Activated CD4-positive, alpha-beta T cell treated with anti-CD3 and anti-CD28 coated beads, Interleukin-2, amount 10 ng/mL, durations not matched to agents 7 days and 5 days (primary cell): ENCODE results near the gene SOX12. TPM values are rescaled to one million over a fixed set of nuclear protein-coding genes. Genes with fewer than 3 reads are reported as not detected.
"Not testable (repeated sequence)": the region's sequence is repeated elsewhere in the genome, so short reads cannot be mapped to it uniquely, and the experiment has no call there.

Source experiments
- CTCF ChIA-PET: fragments of 350-600 bp; sonication (Branson Sonifier 250); formaldehyde crosslinking; loops from one replicate; lab custom pipeline; 2021; ENCODE audit warnings: antibody characterized with exemption; lab: Charles Lee
- POLR2A ChIA-PET: fragments of 350-600 bp; sonication (Branson Sonifier 250); formaldehyde crosslinking; loops from one replicate; lab custom pipeline; 2021; ENCODE audit warnings: antibody characterized with exemption; lab: Charles Lee
- DNase-seq: peaks from one replicate; pipeline ENCODE4 v3.0.0-alpha.2; 2020
- H3K27ac Mint-ChIP-seq: one replicate; pipeline ENCODE4 v1.8.0; 2021; ENCODE audit warnings: mild to moderate bottlenecking, moderate library complexity, mixed read lengths
- H3K27me3 Mint-ChIP-seq: one replicate; pipeline ENCODE4 v1.8.0; 2021; ENCODE audit warnings: mixed read lengths
- H3K36me3 Mint-ChIP-seq: one replicate; pipeline ENCODE4 v1.8.0; 2021; ENCODE audit warnings: low read depth, mixed read lengths
- H3K4me1 Mint-ChIP-seq: one replicate; pipeline ENCODE4 v1.8.0; 2021; ENCODE audit warnings: mixed read lengths
- H3K4me3 Mint-ChIP-seq: one replicate; pipeline ENCODE4 v1.8.0; 2021; ENCODE audit warnings: mild to moderate bottlenecking, moderate library complexity, mixed read lengths
- H3K9me3 Mint-ChIP-seq: one replicate; pipeline ENCODE4 v1.8.0; 2021; ENCODE audit warnings: mixed read lengths
- total RNA-seq, 2 experiments: library from RNA; stranded (reverse); gene quantifications; one replicate each; pipeline ENCODE4 v1.2.3, GENCODE V29; 2021

SOX12 gene
- total RNA-seq, 2 experiments from 2014 or later, result 5.6 to 6.0 TPM

GRCh38 chr20:346640-347316 is 21.4 kb downstream of the SOX12 start, which contains the start of gene NRSN2:
Gene NRSN2, plus strand, starts transcription at chr20:347111. Its CDS starts 2,533 bp downstream, at chr20:349644.
- no peak for DNase-seq
- ChIA-PET POLR2A (no interaction called here), CTCF (interaction anchor here (1.3 to 4.7 kb wide), 3 partner anchors 10 to 299 kb away, joined by 3 to 22 read pairs (median 7); no protein-coding TSS in a partner anchor)
- peaks cover 22% of the 10 kb centered on the region for H3K4me1 Mint-ChIP-seq
- H3K27me3 Mint-ChIP-seq, result peaks cover 12% of the 10 kb centered on the region
- peak within 1 kb of the TSS; percentile 61 for H3K27ac Mint-ChIP-seq
- no peaks in the 10 kb centered on the region for H3K36me3 Mint-ChIP-seq
- H3K4me3 Mint-ChIP-seq, result peak within 1 kb of the TSS; percentile 86
- H3K9me3 Mint-ChIP-seq, result peaks cover 3% of the 10 kb centered on the region

GRCh38 chr20:347317-347639 is 21.9 kb downstream of the SOX12 start:
- H3K27me3 Mint-ChIP-seq, result peaks cover 12% of the 10 kb centered on the region
- POLR2A ChIA-PET, result no interaction called here
- H3K36me3 Mint-ChIP-seq, result no peaks in the 10 kb centered on the region
- H3K27ac Mint-ChIP-seq, result no peak overlapping the region
- H3K4me3 Mint-ChIP-seq, result peak overlapping the region; percentile 86
- H3K9me3 Mint-ChIP-seq, result peaks cover under 1% of the 10 kb centered on the region
- no peak for DNase-seq
- H3K4me1 Mint-ChIP-seq, result peaks cover 27% of the 10 kb centered on the region
- CTCF ChIA-PET, result interaction anchor here (4.7 kb wide), 1 partner anchor 17 kb away, joined by 22 read pairs; no protein-coding TSS in a partner anchor

- H3K9me3 Mint-ChIP-seq, result no peaks in the 10 kb centered on the region
- peak overlapping the region; percentile 86 for H3K4me3 Mint-ChIP-seq
- H3K36me3 Mint-ChIP-seq, result no peaks in the 10 kb centered on the region
- DNase-seq, result peak; percentile 61
- ChIA-PET CTCF (interaction anchor here (4.7 kb wide), 1 partner anchor 17 kb away, joined by 22 read pairs; no protein-coding TSS in a partner anchor), POLR2A (no interaction called here)
- H3K27ac Mint-ChIP-seq, result peak overlapping the region; percentile 75
- H3K4me1 Mint-ChIP-seq, result peaks cover 29% of the 10 kb centered on the region
- H3K27me3 Mint-ChIP-seq, result peaks cover 12% of the 10 kb centered on the region
Measured at GRCh38 chr20:347640-348484, 22.5 kb downstream of the SOX12 start.

GRCh38 chr20:348972-349841 is 23.9 kb downstream of the SOX12 start:
- CTCF ChIA-PET, result interaction anchor here (0.5 kb wide), 1 partner anchor 43 kb away, joined by 4 read pairs; no protein-coding TSS in a partner anchor
- Mint-ChIP-seq H3K27ac (peak overlapping the region; percentile 47), H3K9me3 (no peaks in the 10 kb centered on the region), H3K27me3 (peaks cover 12% of the 10 kb centered on the region), H3K36me3 (no peaks in the 10 kb centered on the region), H3K4me1 (peaks cover 29% of the 10 kb centered on the region), H3K4me3 (no peak overlapping the region)
- DNase-seq, result no peak
- POLR2A ChIA-PET, result no interaction called here

DNA sequence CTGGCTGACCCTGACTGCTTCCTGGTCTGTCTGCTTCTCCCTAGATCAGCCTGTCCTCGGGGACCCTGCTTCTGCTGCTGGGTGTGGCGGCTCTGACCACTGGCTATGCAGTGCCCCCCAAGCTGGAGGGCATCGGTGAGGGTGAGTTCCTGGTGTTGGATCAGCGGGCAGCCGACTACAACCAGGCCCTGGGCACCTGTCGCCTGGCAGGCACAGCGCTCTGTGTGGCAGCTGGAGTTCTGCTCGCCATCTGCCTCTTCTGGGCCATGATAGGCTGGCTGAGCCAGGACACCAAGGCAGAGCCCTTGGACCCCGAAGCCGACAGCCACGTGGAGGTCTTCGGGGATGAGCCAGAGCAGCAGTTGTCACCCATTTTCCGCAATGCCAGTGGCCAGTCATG is 27.8 kb downstream of the SOX12 start:
- no peaks in the 10 kb centered on the region for H3K36me3 Mint-ChIP-seq
- no peaks in the 10 kb centered on the region for H3K9me3 Mint-ChIP-seq
- no peak overlapping the region for H3K27ac Mint-ChIP-seq
- peaks cover 4% of the 10 kb centered on the region for H3K27me3 Mint-ChIP-seq
- no peak overlapping the region for H3K4me3 Mint-ChIP-seq
- ChIA-PET CTCF (interaction anchor here (0.7 to 2.2 kb wide), 5 partner anchors 8 to 292 kb away, joined by 3 to 13 read pairs (median 4); no protein-coding TSS in a partner anchor), POLR2A (no interaction called here)
- H3K4me1 Mint-ChIP-seq, result peaks cover 25% of the 10 kb centered on the region
- no peak for DNase-seq

- CTCF ChIA-PET, result interaction anchor here (0.5 to 2.2 kb wide), 31 partner anchors 9 to 310 kb away, joined by 3 to 18 read pairs (median 4); partner anchors contain the start of gene TBC1D20
Measured at GRCh38 chr20:354298-354977, 29.1 kb downstream of the SOX12 start.

GRCh38 chr20:356154-356553 is 30.8 kb downstream of the SOX12 start:
- H3K36me3 Mint-ChIP-seq, H3K27ac Mint-ChIP-seq, POLR2A ChIA-PET, H3K27me3 Mint-ChIP-seq, H3K4me3 Mint-ChIP-seq, DNase-seq, H3K9me3 Mint-ChIP-seq: not testable (repeated sequence)
- CTCF ChIA-PET, result interaction anchor here (0.6 to 1.8 kb wide), 6 partner anchors 11 to 476 kb away, joined by 3 to 8 read pairs (median 3); no protein-coding TSS in a partner anchor
- peaks cover 18% of the 10 kb centered on the region for H3K4me1 Mint-ChIP-seq

More at GRCh38 chr20:354298-354977, 29.1 kb downstream of the SOX12 start:
- H3K4me1 Mint-ChIP-seq, result peaks cover 18% of the 10 kb centered on the region
- H3K36me3 Mint-ChIP-seq, result no peaks in the 10 kb centered on the region
- H3K4me3 Mint-ChIP-seq, result no peak overlapping the region
- peak; percentile 83 for DNase-seq
- H3K9me3 Mint-ChIP-seq, result no peaks in the 10 kb centered on the region
- peak overlapping the region; percentile 13 for H3K27ac Mint-ChIP-seq
- POLR2A ChIA-PET, result no interaction called here
- no peaks in the 10 kb centered on the region for H3K27me3 Mint-ChIP-seq

- ChIA-PET CTCF (interaction anchor here (1.1 kb wide), 1 partner anchor 118 kb away, joined by 3 read pairs; no protein-coding TSS in a partner anchor), POLR2A (no interaction called here)
- no peaks in the 10 kb centered on the region for H3K27me3 Mint-ChIP-seq
- H3K4me1 Mint-ChIP-seq, result peaks cover 15% of the 10 kb centered on the region
- DNase-seq, result no peak
- no peaks in the 10 kb centered on the region for H3K9me3 Mint-ChIP-seq
- no peak overlapping the region for H3K27ac Mint-ChIP-seq
- H3K4me3 Mint-ChIP-seq, result no peak overlapping the region
- no peaks in the 10 kb centered on the region for H3K36me3 Mint-ChIP-seq
Measured at GRCh38 chr20:356745-357144, 31.4 kb downstream of the SOX12 start.

DNA sequence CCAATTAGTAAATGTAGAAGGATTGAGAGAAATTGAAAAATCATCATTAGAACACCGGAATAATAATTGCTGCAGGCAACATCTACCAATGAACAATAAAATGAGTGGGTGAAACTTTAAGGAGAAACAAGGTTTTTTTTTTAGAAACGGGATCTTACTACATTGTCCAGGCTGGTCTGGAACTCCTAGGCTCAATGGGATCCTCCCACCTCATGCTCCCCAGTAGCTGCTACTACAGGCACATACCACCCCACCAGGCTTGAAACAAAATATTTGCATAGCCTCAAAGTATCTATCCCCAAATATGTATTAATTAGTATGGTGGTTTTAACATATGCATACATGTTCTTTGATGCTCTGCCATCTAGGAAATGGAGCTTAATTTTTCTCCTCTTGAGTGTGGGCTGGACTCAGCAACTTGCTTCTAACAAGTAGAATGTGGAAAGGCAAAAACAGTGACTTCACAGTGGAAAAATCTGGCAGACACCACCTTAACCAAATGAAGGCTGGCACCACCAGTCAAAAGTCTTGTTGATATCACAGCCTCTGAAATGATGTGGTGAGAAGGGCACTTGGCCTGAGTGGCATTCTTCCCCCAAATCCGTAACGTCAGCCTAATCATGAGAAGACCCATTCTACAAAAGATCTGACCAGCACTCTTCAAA is 33.7 kb downstream of the SOX12 start:
- ChIA-PET POLR2A (no interaction called here), CTCF (interaction anchor here (1.1 kb wide), 1 partner anchor 13 kb away, joined by 3 read pairs; no protein-coding TSS in a partner anchor)

DNA sequence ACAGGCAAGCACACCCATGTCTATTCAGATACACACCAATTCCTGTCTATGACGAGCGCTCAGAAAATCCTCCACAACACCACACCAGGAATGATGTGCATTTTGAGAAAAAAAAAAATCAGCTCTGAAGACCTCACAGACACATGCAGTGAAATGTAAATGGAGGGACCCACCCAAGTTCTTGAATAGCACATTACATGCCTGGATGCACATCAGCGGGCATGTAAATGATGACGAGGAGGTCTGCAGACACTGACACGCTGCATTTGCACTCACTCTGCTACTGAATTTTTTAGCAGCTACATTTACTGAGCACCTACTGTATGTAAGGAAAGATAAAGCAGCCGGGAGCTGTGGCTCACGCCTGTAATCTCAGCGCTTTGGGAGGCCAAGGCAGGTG is 36.2 kb downstream of the SOX12 start:
- Mint-ChIP-seq H3K4me1 (peaks cover 32% of the 10 kb centered on the region), H3K36me3 (no peaks in the 10 kb centered on the region), H3K27me3 (no peaks in the 10 kb centered on the region), H3K4me3 (no peak overlapping the region), H3K27ac (peak overlapping the region; percentile 9), H3K9me3 (no peaks in the 10 kb centered on the region)
- DNase-seq, result no peak
- CTCF ChIA-PET, result interaction anchor here (0.6 to 1.8 kb wide), 4 partner anchors 10 to 75 kb away, joined by 3 to 6 read pairs (median 4); no protein-coding TSS in a partner anchor
- POLR2A ChIA-PET, result interaction anchor here (1.4 kb wide), 1 partner anchor 19 kb away, joined by 4 read pairs; the partner anchor contains the start of gene TRIB3

More for the DNA sequence above, 33.7 kb downstream of the SOX12 start:
- Mint-ChIP-seq H3K9me3 (no peaks in the 10 kb centered on the region), H3K27me3 (no peaks in the 10 kb centered on the region), H3K4me1 (peaks cover 15% of the 10 kb centered on the region), H3K36me3 (no peaks in the 10 kb centered on the region), H3K4me3 (no peak overlapping the region), H3K27ac (no peak overlapping the region)
- DNase-seq, result no peak
